Omental fat pad (tissue), 4 donors: ENCODE data around the gene NRXN2. TPM values are rescaled to one million over a fixed set of nuclear protein-coding genes. Genes with fewer than 3 reads are reported as not detected.

ENCODE experiments used
- ATAC-seq: fragments of 150-250 bp; one replicate; pipeline ENCODE4 v1.9.1; 2016; ENCODE audit warnings: mild to moderate bottlenecking, moderate library complexity; ENCODE audit not compliant: low FRiP score
- DNase-seq: peaks from one replicate; pipeline ENCODE4 v3.0.0-alpha.2; 2019; ENCODE audit warnings: low spot score
- total RNA-seq, 4 donors: library from RNA; depleted of rRNA; stranded (reverse); fragments of >200 nt; gene quantifications; one replicate each; pipeline ENCODE4 v1.1.0, GENCODE V29; 2016
- TF ChIP-seq, protein P1 (sequence below), 3 donors: fragments of 450-650 bp; IDR thresholded peaks; one replicate each; pipeline ENCODE4 v1.5.1; 2016 to 2017; ENCODE audit warnings: antibody characterized with exemption in 3 of 3, mild to moderate bottlenecking in 3 of 3, moderate library complexity in 2 of 3

Gene NRXN2
- total RNA-seq, 4 donors from 2014 or later, result 1.5 to 6.3 (median 3.4) TPM

DNA sequence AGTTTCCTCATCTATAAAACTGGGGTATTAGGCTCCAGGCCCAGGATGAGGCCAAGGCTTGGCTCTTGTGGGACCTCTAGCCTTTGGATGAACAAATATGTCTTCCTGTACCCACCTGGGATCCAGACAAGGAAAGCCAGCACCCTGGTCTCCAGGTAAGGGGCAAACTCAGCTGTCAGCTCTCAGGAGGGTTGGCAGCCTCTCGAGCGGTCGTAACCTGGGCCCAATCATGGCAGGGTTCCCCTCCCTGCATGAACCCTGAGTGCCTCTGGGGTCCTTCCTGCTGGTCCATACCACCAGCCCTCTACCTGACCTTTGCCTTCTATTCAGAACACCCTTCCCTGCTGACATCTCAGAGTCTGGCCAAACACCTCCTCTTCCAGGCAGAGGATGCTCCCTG lies 112.4 kb downstream of the NRXN2 start:
- TF ChIP-seq, protein P1, sequence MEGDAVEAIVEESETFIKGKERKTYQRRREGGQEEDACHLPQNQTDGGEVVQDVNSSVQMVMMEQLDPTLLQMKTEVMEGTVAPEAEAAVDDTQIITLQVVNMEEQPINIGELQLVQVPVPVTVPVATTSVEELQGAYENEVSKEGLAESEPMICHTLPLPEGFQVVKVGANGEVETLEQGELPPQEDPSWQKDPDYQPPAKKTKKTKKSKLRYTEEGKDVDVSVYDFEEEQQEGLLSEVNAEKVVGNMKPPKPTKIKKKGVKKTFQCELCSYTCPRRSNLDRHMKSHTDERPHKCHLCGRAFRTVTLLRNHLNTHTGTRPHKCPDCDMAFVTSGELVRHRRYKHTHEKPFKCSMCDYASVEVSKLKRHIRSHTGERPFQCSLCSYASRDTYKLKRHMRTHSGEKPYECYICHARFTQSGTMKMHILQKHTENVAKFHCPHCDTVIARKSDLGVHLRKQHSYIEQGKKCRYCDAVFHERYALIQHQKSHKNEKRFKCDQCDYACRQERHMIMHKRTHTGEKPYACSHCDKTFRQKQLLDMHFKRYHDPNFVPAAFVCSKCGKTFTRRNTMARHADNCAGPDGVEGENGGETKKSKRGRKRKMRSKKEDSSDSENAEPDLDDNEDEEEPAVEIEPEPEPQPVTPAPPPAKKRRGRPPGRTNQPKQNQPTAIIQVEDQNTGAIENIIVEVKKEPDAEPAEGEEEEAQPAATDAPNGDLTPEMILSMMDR (IDR thresholded peaks at IDR 0.05), result no peak
- DNase-seq (no peak), ATAC-seq (no peak)

GRCh38 chr11:64609436-64610047 lies 113.5 kb downstream of the NRXN2 start:
- no peak for DNase-seq
- TF ChIP-seq, protein P1 (IDR thresholded peaks at IDR 0.05), result no peak
- no peak for ATAC-seq

DNA sequence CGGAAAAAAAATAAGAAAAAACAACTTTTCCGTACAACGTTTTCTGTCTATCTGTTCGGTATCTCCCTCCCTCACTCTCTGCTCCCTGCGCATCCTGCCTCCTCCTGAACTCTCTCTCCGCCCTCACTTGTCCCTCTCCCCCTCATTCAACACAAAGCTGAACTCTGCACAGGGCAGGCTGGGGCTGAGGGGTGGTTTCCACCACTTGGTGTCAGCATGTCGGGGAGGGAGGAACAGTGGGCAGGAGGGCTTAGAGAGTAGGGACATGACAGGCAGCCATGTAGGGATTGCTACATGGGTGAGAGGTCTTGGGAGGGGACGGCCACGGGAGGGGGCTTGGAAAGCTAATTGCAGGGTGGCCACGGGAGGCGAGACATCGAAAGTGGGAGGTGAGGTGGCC lies 114.4 kb downstream of the NRXN2 start:
- TF ChIP-seq, protein P1 (IDR thresholded peaks at IDR 0.05), result no peak
- ATAC-seq (no peak), DNase-seq (no peak)

DNA sequence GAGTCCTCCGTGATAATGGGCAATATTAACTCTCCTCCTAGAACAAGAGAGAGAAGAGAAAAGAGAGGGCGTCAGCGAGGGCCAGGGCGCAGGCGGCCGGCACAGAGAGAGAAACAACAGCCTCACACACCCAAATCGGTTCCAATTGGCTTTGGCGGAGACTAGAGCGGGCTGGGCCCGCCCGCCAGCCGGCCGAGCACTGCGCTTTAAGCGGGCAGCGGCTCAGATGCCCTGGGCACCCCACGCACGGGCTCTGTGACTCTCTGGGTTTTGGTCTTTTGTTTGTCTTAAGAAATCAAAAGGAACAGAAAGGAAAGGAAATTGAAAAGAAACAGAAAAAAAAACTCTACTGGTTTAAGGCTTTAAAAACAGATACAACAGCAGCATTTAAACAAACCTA lies 115.0 kb downstream of the NRXN2 start:
- DNase-seq (no peak), ATAC-seq (peak; percentile 55)
- TF ChIP-seq, protein P1 (IDR thresholded peaks at IDR 0.05), result no peak

GRCh38 chr11:64607381-64607985 lies 115.5 kb downstream of the NRXN2 start:
- DNase-seq (no peak), ATAC-seq (peak; percentile 9)
- TF ChIP-seq, protein P1 (IDR thresholded peaks at IDR 0.05), result no peak

- TF ChIP-seq, protein P1 (IDR thresholded peaks at IDR 0.05), result no peak
- ATAC-seq (no peak), DNase-seq (no peak)
Observed at GRCh38 chr11:64606796-64607380, 116.1 kb downstream of the NRXN2 start.
